T-helper 17 cell (primary cell): ENCODE data around the gene VMP1. TPM values are rescaled to one million over a fixed set of nuclear protein-coding genes. Genes with fewer than 3 reads are reported as not detected.
"Not testable (repeated sequence)": the region's sequence is repeated elsewhere in the genome, so short reads cannot be mapped to it uniquely, and the experiment has no call there.

Experiments
- ATAC-seq: fragments of 150-1000 bp; cut with Tn5 transposase; 2 replicates; pipeline ENCODE4 v1.10.0; 2021; ENCODE audit warnings: mild to moderate bottlenecking, moderate library complexity
- DNase-seq, 3 donors: peaks; one replicate each; pipeline versions ENCODE4 v3.0.0 to v3.0.0-alpha.2; 2020 to 2021
- H3K9me3 ChIP-seq: one replicate; pipeline ENCODE4 v1.7.0; 2013; ENCODE audit warnings: low read length, mild to moderate bottlenecking; ENCODE audit not compliant: control insufficient read depth, poor library complexity, severe bottlenecking
- H3K27ac Mint-ChIP-seq: one replicate; pipeline ENCODE4 v1.8.0; 2022; ENCODE audit warnings: mild to moderate bottlenecking, moderate library complexity, mixed read lengths
- H3K27me3 Mint-ChIP-seq: one replicate; pipeline ENCODE4 v1.8.0; 2022; ENCODE audit warnings: mixed read lengths
- H3K36me3 Mint-ChIP-seq: one replicate; pipeline ENCODE4 v1.8.0; 2022; ENCODE audit warnings: low read depth, mixed read lengths
- H3K4me1 Mint-ChIP-seq: one replicate; pipeline ENCODE4 v1.8.0; 2022; ENCODE audit warnings: mild to moderate bottlenecking, mixed read lengths
- H3K4me3 Mint-ChIP-seq: one replicate; pipeline ENCODE4 v1.8.0; 2022; ENCODE audit warnings: mild to moderate bottlenecking, moderate library complexity, mixed read lengths
- total RNA-seq, 4 donors: library from RNA in 2 of 4; stranded (reverse) in 2 of 4; gene quantifications; one replicate each; pipeline ENCODE4 v1.2.3 and lab custom pipeline; 2022 to 2026

The VMP1 gene
- total RNA-seq, 2 donors from 2014 or later: 132 to 159 TPM

DNA sequence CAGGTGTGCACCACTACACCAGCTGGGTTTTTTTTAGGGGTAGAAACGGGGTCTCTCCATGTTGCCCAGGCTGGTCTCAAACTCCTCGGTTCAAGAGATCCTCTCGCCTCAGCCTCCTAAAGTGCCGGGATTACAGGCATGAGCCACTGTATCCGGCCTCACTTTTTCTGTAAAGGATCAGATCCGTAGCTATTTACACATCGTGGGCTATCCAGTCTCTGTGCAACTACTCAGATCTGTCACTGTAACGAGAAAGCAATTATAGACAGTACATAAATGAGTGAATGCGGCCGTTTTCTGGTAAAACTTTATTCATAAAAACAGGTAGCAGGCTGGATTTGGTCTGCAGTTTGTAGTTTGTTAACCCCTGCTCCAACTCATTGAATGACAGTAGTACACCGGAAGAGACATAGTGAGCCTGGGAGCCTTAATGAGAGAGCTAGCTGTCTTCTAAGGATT is 44.5 kb downstream of the VMP1 start:
- no peak for DNase-seq

DNA sequence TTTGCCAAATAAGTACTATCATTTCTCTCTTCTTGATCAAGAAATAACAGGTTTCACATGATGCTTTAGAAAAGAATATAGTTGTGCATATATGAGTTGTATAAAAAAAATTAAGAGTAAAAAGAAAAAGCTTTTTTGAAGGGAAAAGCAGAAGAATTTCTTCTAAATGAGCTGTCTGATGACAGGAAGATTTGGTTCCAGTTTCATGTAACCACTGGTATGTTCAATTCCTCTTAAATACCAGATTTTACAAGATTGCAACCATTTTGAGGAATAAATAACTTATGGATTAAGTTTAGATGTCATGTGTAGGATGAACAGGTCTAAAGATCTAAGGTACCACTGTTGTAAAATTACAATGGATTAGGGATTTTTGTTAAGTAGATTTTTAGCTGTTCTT is 45.0 kb downstream of the VMP1 start:
- Mint-ChIP-seq H3K27me3 (no peaks in the 10 kb centered on the region), H3K4me3 (peak overlapping the region; percentile 81), H3K4me1 (peaks cover 20% of the 10 kb centered on the region), H3K36me3 (no peaks in the 10 kb centered on the region), H3K27ac (peak overlapping the region; percentile 87)
- H3K9me3 ChIP-seq: no peaks in the 10 kb centered on the region
- no peak for DNase-seq
- no peak for ATAC-seq

More for the DNA sequence above, 44.5 kb downstream of the VMP1 start:
- peak overlapping the region; percentile 87 for H3K27ac Mint-ChIP-seq
- no peaks in the 10 kb centered on the region for H3K9me3 ChIP-seq
- no peaks in the 10 kb centered on the region for H3K36me3 Mint-ChIP-seq
- peak; percentile 35 for ATAC-seq
- H3K27me3 Mint-ChIP-seq: no peaks in the 10 kb centered on the region
- peaks cover 22% of the 10 kb centered on the region for H3K4me1 Mint-ChIP-seq
- peak overlapping the region; percentile 81 for H3K4me3 Mint-ChIP-seq

DNA sequence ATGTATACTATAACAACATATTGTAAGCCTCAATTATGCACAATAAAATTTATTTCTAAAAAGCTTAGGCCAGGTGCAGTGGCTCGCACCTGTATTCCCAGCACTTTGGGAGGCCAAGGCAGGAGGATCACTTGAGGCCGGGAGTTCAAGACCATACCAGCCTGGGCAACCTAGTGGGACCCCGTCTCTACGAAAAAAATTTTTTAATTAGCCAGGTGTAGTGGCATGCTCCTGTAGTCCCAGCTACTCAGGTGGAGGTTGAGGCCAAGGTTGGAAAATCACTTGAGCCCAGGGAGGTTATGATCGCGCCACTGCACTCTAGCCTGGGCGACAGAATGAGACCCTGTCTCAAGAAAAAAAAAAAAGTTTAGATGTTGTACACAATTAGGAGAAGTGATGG is 45.5 kb downstream of the VMP1 start:
- H3K27ac Mint-ChIP-seq: peak overlapping the region; percentile 87

DNA sequence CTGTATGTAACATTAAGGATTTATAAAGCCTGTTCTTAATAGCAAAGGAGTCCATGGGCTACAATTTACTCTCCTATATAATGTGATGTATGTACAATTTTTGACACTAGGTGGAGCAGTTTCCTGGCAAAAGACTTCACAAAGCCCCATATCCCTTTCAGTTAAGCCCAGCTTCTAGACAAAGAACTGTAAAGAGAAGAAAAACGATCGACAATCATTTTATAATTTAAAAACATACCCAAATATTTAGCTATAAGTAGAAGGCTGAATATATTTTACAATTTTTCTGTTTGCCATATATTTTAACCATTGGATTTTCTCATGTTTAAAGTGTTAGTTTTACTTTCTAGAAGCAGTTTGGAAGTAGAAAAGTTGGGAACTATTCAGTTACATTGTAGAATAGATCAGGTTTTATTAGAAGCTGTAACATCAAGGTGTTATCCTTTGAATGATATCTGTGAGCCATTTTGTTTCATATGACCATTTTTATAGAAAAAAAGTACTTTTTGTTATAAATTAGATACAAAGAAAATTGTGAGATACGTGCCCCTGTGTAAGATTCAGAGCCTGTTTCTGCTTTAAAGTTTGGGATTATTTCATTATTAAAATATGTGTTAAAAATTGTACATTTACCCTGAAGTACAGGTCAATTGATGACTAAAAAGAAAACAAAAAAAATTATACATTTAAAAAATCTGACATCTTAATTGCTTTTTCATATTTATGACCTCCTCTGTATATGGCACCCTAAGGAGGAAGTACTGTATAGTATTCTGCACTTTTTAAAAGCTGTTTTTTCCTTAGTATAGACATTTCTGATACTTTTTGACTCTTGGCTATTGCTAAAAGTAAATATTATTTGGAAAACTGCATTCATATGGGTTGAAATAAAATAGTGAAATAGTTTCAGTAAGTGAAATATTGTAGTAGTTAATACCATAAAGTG is 46.3 kb downstream of the VMP1 start:
- ATAC-seq: peak; percentile 91
- peak overlapping the region; percentile 66 for H3K4me3 Mint-ChIP-seq
- H3K4me1 Mint-ChIP-seq: peaks cover 20% of the 10 kb centered on the region
- H3K36me3 Mint-ChIP-seq: no peaks in the 10 kb centered on the region
- no peaks in the 10 kb centered on the region for H3K27me3 Mint-ChIP-seq
- peak overlapping the region; percentile 87 for H3K27ac Mint-ChIP-seq
- DNase-seq: peak in 1 of 3 donors; percentile 13
- no peaks in the 10 kb centered on the region for H3K9me3 ChIP-seq

More for the DNA sequence above, 45.5 kb downstream of the VMP1 start:
- ATAC-seq (no peak), DNase-seq (no peak)
- Mint-ChIP-seq H3K4me3 (no peak overlapping the region), H3K4me1 (peaks cover 20% of the 10 kb centered on the region), H3K36me3 (no peaks in the 10 kb centered on the region), H3K27me3 (no peaks in the 10 kb centered on the region)
- no peaks in the 10 kb centered on the region for H3K9me3 ChIP-seq

DNA sequence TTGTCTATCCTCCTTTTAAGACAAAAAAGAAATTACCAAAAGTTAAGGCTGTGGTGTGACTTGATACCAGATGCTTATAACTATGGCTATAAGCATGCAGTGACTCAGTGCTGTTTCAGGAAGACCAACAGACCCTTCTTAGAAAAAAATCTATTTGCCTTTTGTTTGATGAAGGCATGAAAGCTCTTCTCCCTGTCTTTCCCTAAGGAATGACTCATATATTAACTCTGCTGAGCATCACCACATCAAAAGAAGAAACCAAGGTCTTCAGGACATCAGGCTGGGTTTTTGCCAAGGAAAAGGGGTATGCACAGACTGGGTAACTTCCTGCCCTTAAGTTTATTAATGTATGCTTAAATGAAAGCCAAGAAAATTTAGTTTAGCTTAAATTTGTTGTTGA is 47.1 kb downstream of the VMP1 start:
- Mint-ChIP-seq H3K4me1 (peaks cover 20% of the 10 kb centered on the region), H3K27me3 (no peaks in the 10 kb centered on the region), H3K36me3 (peaks cover 1% of the 10 kb centered on the region), H3K27ac (peak overlapping the region; percentile 87), H3K4me3 (peak overlapping the region; percentile 28)
- ATAC-seq (peak; percentile 26), DNase-seq (no peak)
- H3K9me3 ChIP-seq: no peaks in the 10 kb centered on the region

DNA sequence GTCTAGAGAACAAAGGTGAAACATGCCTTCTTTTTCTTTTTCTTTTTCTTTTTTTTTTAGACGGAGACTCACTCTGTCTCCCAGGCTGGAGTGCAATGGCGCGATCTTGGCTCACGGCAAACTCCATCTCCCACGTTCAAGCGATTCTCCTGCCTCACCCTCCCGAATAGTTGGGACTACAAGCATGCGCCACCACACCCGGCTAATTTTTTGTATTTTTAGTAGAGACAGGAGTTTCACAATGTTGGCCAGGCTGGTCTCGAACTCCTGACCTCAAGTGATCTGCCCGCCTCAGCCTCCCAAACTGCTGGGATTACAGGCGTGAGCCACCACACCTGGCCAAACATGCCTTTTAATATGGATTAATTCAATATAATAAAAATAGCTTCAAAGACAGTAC is 47.6 kb downstream of the VMP1 start:
- H3K36me3 Mint-ChIP-seq, DNase-seq, H3K9me3 ChIP-seq, ATAC-seq, H3K27me3 Mint-ChIP-seq: not testable (repeated sequence)
- H3K27ac Mint-ChIP-seq: peak overlapping the region; percentile 87
- H3K4me1 Mint-ChIP-seq: peaks cover 20% of the 10 kb centered on the region
- H3K4me3 Mint-ChIP-seq: peak overlapping the region; percentile 28

DNA sequence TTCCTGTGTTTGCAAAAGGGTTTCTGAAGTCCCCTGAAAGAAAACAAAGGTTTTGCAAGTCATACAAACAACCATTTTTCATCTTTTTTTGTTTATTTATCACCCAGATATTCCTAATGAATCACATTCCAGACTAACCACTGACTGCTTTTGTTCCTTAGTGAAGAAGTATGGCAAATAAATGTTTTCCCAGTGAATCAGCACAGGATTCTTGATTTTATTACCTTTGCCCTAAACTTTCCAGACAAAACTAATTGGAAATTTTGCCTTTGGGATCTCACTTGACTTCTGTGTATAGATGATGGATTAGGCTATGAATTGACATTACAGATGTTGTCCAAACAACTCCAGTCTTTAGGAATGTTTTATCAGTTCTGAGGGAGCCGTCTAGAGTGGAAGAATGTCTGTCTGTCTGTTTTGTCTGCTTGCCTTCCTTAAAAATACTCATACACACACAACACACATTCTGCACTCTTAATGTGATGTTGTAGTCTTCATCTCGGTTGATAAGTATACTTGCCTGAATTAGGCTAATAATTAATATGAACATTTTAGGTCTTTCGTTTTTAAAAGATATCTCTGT is 48.9 kb downstream of the VMP1 start:
- H3K27me3 Mint-ChIP-seq: no peaks in the 10 kb centered on the region
- H3K36me3 Mint-ChIP-seq: peaks cover 3% of the 10 kb centered on the region
- no peak overlapping the region for H3K4me3 Mint-ChIP-seq
- peak overlapping the region; percentile 87 for H3K27ac Mint-ChIP-seq
- no peaks in the 10 kb centered on the region for H3K9me3 ChIP-seq
- no peak for DNase-seq
- H3K4me1 Mint-ChIP-seq: peaks cover 21% of the 10 kb centered on the region
- no peak for ATAC-seq

DNA sequence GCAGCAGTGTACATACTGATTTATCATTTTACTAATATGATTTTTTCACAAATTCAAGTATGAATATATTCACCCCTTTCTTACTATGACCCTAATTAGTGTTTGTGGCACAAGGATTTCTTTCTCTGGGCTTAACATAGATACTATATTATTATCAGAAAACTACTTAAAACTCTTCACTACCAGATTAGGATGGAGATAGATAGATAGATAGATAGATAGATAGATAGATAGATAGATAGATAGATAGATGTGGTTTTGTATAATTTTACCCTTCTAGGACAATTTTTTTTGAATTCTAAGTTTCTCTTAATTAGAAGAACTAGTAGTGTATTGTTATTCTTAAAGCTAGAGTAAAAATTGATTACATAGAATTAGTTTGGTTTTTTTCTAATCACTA is 49.6 kb downstream of the VMP1 start:
- no peak overlapping the region for H3K4me3 Mint-ChIP-seq
- H3K36me3 Mint-ChIP-seq: peaks cover 3% of the 10 kb centered on the region

DNA sequence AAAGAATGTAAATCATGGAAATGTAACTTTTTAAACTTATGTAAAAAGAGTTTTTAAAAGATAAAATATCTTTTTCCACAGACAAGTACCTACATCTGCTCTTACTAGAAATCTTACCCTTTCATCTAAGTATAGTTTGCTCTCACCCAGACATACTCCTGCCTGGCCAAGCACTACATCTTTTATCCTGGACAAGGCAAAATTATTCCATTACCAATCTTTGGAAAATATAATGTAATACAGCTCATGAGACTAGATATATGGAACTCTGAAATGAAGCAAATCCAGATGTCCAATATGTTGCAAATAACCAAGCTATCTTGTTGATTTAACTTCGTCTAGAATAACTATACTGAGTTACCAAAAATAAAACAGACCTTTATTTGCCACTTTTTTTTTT is 50.0 kb downstream of the VMP1 start:
- Mint-ChIP-seq H3K27ac (peak overlapping the region; percentile 49), H3K4me3 (no peak overlapping the region), H3K36me3 (peaks cover 3% of the 10 kb centered on the region), H3K4me1 (peaks cover 20% of the 10 kb centered on the region), H3K27me3 (no peaks in the 10 kb centered on the region)
- DNase-seq (no peak), ATAC-seq (no peak)
- H3K9me3 ChIP-seq: no peaks in the 10 kb centered on the region

More for the DNA sequence above, 49.6 kb downstream of the VMP1 start:
- no peaks in the 10 kb centered on the region for H3K27me3 Mint-ChIP-seq
- H3K27ac Mint-ChIP-seq: peak overlapping the region; percentile 87
- peaks cover 24% of the 10 kb centered on the region for H3K4me1 Mint-ChIP-seq
- DNase-seq: no peak
- H3K9me3 ChIP-seq: no peaks in the 10 kb centered on the region
- no peak for ATAC-seq

DNA sequence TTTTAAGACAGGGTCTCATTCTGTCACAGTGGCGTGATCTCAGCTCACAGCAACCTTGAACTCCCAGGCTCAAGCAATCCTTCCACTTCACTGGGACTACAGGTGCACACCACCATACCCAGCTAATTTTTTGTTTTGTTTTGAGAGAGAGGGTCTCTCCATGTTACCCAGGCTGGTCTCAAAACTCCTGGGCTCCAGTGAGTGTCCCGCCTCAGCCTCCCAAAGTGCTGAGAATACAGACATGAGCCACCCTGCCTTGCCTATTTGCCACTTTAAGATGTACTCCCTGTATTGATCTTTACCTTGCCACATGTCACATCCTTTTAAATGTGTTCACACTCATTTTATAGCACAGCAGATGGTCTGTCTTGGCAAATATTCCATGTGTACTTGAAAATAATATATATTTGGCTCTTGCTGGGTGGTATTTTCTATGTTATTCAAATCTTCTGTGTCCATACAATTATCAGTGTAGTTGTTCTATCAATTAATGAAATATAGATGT is 50.5 kb downstream of the VMP1 start:
- DNase-seq (no peak), ATAC-seq (no peak)
- no peaks in the 10 kb centered on the region for H3K27me3 Mint-ChIP-seq
- peak overlapping the region; percentile 49 for H3K27ac Mint-ChIP-seq
- peaks cover 22% of the 10 kb centered on the region for H3K4me1 Mint-ChIP-seq
- H3K9me3 ChIP-seq: no peaks in the 10 kb centered on the region
- H3K4me3 Mint-ChIP-seq: no peak overlapping the region
- peaks cover 3% of the 10 kb centered on the region for H3K36me3 Mint-ChIP-seq

DNA sequence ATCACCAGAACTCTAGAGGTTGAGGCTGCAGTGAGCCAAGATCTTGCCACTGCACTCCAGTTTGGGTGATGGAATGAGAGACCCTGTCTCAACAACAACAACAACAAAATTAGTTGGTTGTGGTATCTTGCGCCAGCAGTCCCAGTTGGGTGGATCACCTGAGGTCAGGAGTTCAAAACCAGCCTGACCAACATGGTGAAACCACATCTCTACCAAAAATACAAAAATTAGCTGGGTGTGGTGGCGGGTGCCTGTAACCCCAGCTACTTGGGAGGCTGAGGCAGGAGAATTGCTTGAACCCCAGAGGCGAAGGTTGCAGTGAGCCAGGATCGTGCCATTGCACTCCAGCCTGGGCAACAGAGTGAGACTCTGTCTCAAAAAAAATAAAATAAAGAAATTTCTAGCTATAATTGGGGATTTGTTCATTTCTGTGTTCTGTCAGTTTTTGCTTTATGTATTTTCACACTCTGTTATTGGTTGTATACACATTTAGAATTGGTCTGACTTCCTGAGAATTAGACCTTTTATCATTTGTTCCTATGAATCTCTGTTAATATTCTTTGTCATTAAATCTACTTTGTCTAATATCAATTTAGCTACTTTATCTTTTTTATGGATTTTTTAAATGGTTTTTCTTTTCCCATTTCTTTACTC is 51.7 kb downstream of the VMP1 start:
- not testable (repeated sequence) for H3K36me3 Mint-ChIP-seq, H3K9me3 ChIP-seq, DNase-seq, ATAC-seq, H3K27me3 Mint-ChIP-seq, H3K4me3 Mint-ChIP-seq, H3K27ac Mint-ChIP-seq
- H3K4me1 Mint-ChIP-seq: peaks cover 20% of the 10 kb centered on the region

DNA sequence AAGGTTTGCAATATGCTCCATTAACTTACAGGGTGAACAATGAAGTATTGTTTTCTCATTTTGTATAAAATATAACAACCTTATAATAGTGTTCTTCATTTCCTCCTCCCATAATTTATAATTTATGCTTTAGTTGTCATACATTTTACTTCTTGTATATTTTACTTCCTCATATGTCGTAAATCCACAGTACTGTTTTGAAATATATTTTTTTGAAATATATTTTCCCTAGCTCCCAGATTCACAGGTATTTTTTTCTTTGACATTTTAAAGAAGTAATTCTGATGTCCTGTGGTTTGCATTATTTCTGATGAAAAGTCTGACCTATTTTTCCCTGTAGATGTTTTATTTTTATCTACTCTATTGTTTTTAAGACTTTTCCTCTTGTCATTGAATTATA is 52.7 kb downstream of the VMP1 start:
- peaks cover 3% of the 10 kb centered on the region for H3K36me3 Mint-ChIP-seq
- ATAC-seq: no peak
- peaks cover 17% of the 10 kb centered on the region for H3K4me1 Mint-ChIP-seq

More for the DNA sequence above, 52.7 kb downstream of the VMP1 start:
- no peaks in the 10 kb centered on the region for H3K9me3 ChIP-seq
- H3K27me3 Mint-ChIP-seq: no peaks in the 10 kb centered on the region
- H3K4me3 Mint-ChIP-seq: no peak overlapping the region
- H3K27ac Mint-ChIP-seq: no peak overlapping the region
- DNase-seq: no peak
